Measurements from ENCODE around the gene PCDHA1.

PCDHA1 gene

DNA sequence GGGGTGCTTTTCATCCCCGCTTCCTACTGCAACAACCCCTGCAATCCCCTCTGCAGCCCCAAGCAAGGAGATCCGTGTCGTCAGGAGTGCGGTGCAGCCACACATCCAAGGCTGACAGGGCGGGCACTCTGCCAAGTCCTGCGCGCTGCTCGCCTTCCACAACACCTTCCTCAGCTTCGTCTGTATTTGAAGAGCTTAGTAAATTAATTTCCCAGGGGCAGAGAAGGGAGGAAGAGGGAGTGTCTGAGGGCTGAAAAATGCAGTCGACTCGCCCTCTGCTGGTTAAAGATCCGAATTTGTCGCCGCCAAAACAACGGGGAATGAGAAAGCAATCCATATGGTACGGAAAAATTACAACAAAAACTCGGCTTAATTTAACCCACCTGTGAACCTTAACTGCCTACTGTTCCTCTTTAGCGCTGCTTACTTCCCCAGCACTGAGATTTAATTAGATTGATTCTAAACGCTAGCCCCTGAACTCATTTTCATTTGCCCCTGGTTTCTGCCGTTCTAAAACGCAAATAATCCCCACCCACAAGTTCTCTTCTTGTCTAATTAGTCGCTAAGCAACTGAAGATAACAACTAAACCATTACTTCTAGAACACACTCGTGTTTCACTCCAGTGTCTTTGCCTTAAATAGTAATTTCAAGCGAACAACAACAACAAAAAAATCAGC, 254.3 kb downstream of the PCDHA1 start:
- DNase-seq (ENCODE audit: low read depth in 2 of 2, low spot score in 1 of 2): no peak

DNA sequence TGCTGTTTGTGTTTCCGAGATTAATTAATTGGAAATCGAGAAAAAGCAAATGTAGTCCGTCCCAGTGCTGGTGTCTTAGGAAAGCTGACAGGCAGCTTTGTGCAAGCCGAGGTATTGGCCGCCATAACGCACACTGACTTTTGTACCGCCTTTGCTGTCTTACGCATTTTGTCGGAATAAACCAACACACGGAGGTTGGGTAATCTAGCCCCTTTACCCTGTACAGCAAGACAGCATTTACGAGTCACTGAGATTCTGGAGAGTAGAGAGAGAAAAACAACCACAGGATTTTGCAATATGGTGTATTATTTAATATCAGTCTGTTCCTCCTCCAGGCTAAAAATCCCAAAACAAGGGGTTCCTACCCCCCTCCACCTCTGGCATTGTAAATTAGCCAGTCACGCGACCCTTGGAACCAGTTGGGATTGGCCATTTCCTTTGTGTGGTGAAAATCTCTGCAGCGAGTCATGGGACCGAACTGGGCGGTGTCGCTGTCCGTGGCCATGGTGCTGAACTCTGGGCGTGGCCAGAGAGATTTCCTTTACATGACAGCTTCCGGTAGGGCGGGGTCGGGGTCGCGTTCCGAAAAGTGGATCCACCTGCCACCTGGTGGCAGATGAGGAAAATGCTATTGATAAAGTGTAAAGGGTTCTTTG, 255.0 kb downstream of the PCDHA1 start:
- peak in 1 of 2 donors; percentile 2 for DNase-seq (ENCODE audit: low read depth in 2 of 2, low spot score in 1 of 2)

DNA sequence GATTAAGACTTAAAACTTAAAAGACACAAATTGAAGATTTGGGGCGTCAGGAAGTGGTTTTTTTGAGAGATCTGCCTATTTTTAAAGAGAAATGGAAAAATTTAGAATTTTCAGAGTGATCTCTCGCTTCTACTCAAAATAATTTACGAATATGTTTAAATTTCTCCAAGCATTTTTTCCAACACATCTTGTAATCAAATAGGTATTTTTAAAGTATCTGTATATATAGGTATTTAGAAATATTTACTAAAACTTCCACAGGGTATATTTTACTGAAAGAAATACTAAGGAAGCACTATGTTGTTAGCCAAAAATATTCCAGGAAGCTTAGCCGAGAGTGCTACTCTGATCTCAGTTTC, 255.5 kb downstream of the PCDHA1 start:
- DNase-seq (ENCODE audit: low read depth in 2 of 2, low spot score in 1 of 2): no peak

DNA sequence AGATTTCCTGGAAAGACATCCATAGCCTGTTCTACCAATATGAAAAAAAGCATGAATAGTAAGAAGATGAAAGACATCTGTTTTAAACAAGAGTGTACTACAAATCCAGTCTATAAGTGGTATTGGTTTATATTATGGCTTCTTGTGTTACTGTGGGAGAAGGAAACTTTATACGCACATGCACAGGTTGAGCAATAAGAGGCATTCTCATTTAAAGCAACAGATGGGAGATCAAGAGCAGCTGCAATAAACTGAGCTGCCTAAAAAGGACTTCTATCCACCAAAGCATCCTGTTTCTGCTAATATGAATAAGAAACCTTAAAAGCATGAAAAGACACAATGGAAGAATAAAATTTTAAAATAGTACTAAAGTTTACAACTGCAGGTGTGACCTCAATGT, 256.6 kb downstream of the PCDHA1 start:
- no peak for DNase-seq (ENCODE audit: low read depth in 2 of 2, low spot score in 1 of 2)

DNA sequence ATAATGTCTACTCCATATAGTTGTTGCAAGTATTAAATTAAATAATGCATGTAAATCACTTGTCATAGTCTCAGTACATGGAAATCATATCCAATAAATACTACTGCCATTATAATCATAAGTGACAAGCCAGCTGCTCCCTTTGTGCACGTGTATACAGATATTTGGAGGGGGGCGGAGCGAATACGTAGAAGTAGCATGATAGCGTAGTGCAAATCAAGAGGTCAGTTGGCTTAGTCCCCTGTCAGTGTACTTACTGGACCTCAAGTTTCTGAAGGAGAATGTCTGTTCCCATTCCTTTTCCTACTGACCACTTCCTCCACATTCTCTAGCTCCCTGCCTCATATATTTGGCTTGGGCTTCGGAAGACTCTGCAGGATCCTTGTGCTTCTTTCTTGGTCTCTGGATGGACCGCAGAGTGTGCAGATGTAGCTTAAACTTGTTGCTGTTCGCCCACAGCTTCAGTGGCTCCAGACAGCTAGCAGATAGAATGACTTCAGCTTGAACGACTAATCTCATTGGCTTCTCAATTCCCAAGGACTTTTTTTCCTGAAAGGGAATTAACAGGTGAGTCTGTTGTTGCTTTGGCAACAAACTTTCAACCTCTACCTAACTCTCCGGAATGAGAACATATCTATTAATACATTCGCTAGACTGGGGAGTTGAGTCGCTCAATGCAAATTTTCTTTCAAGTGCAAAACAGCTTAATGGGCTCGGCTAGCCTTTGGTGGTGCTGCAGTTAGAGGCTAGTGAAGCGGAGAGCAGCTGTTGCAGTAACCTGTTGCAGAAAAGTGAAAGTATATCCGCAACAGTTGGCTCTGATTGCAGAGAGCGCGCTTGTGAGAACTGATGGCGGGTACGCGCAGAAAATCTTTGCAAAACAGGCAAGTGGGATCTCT, 264.9 kb downstream of the PCDHA1 start, which contains the start of gene PCDHB1:
PCDHB1 (plus strand) TSS at position 753 of the 899 bp plus-strand sequence; CDS start at position 850, 97 bp downstream.
- no peak for DNase-seq (ENCODE audit: low read depth in 2 of 2, low spot score in 1 of 2)

DNA sequence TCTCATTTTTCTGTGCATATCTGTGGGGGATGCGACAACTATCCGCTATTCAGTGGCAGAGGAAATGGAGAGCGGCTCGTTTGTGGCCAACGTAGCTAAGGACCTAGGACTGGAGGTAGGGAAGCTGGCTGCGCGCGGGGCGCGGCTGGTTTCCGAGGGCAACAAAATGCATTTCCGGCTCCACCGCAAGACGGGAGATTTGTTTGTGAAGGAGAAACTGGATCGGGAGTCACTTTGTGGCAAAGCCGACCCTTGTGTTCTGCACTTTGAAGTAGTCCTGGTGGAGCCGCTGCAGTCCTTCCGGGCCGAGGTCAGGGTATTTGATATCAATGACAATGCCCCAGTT, 265.6 kb downstream of the PCDHA1 start:
- no peak for DNase-seq (ENCODE audit: low read depth in 2 of 2, low spot score in 1 of 2)
